GM12873 (cell line): ENCODE results near the gene NEXN.

Source experiments
- CTCF ChIP-seq: IDR thresholded peaks from 2 replicates; pipeline ENCODE4 v1.5.1; 2012; ENCODE audit warnings: low read depth, mild to moderate bottlenecking, moderate library complexity, low read length, control low read depth; ENCODE audit not compliant: insufficient read depth; ENCODE audit errors: missing control alignments

The NEXN gene

DNA sequence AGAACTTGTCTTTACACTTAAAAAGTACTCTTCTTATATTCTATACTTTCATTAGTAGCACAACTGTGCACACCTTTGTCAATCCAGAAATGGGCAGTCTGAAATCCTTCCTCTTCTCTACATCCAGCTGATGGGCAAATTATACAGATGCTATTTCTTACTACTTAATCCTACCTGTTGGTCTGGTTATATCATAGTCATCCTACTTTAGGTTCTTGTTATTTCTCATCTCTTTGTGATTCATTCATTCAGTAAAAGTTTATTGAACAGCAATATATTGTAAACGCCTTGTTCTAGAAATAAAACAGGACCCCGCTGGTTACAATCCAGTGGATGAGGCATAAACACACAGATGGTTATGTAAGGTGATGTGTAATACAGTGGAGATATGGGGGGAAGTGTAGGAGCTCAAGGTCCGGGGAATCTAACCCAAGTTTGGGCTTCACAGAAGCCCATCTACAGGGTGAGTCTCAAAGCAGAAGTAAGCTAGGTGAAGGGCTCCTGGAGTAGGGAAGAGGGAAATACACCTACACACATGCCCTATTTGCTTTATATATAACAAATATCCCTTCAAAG lies 102.3 kb downstream of the NEXN start:
- TF ChIP-seq CTCF: no peak

GRCh38 chr1:77991638-77992037 lies 103.2 kb downstream of the NEXN start:
- TF ChIP-seq CTCF: no peak
